HEK293 (cell line): ENCODE results near the gene FAM171A1.

Experiments
- CTCF ChIA-PET: fragments of 350-600 bp; formaldehyde crosslinking; extraction: SDS; loops from one replicate; lab custom pipeline; 2021; ENCODE audit warnings: antibody characterized with exemption; lab: Yijun Ruan, JAX
- POLR2A ChIA-PET: fragments of 300-600 bp; formaldehyde crosslinking; extraction: SDS; loops from one replicate; lab custom pipeline; 2020; ENCODE audit warnings: antibody characterized with exemption, inconsistent platforms; lab: Yijun Ruan, JAX
- H3K27ac ChIP-seq: fragments of 200-500 bp; sonication (Bioruptor generic); 2 replicates; pipeline ENCODE4 v1.5.1; 2014; ENCODE audit warnings: low read depth, low read length, control low read depth, inconsistent platforms; ENCODE audit errors: extremely low read depth
- H3K36me3 ChIP-seq, 2 experiments: fragments of 200-500 bp in 1 of 2; sonication (Bioruptor generic) in 1 of 2; 1 replicate in 1 of 2; 2 replicates in 1 of 2; pipeline ENCODE4 v1.5.1; 2014 to 2017; ENCODE audit warnings: inconsistent platforms in 2 of 2, low read length in 2 of 2; ENCODE audit not compliant: control insufficient read depth in 2 of 2, insufficient read depth in 1 of 2
- H3K4me1 ChIP-seq: fragments of 200-500 bp; sonication (Bioruptor generic); 2 replicates; pipeline ENCODE4 v1.5.1; 2014; ENCODE audit warnings: mild to moderate bottlenecking, low read length, inconsistent platforms; ENCODE audit not compliant: control insufficient read depth, insufficient read depth
- H3K4me3 ChIP-seq: 2 replicates; pipeline ENCODE4 v1.5.1; 2011; ENCODE audit warnings: low read depth, mild to moderate bottlenecking, control low read depth, low read length, moderate library complexity
- H3K9me3 ChIP-seq: fragments of 200-500 bp; sonication (Bioruptor generic); 2 replicates; pipeline ENCODE4 v1.5.1; 2014; ENCODE audit warnings: low read depth, low read length, inconsistent platforms; ENCODE audit not compliant: control insufficient read depth, insufficient read depth
- GLI2 ChIP-seq: fragments of 450-650 bp; formaldehyde crosslinking; IDR thresholded peaks from 2 replicates; pipeline ENCODE4; 2017; ENCODE audit warnings: missing biosample characterization, missing genetic modification characterization, low read depth, borderline replicate concordance
- HOXC10 ChIP-seq: sonication (generic); formaldehyde crosslinking; IDR thresholded peaks from 2 replicates; pipeline ENCODE4 v1.8.1; 2023; ENCODE audit warnings: mild to moderate bottlenecking, missing genetic modification reagents
- YY2 ChIP-seq: fragments of 450-650 bp; formaldehyde crosslinking; IDR thresholded peaks from 2 replicates; pipeline ENCODE4 v1.5.1; 2016; ENCODE audit warnings: missing biosample characterization, missing genetic modification characterization
- ZBTB8A ChIP-seq: fragments of 450-650 bp; formaldehyde crosslinking; IDR thresholded peaks from 2 replicates; pipeline ENCODE4 v1.5.1; 2016; ENCODE audit warnings: missing biosample characterization, missing genetic modification characterization
- ZNF112 ChIP-seq: fragments of 450-650 bp; formaldehyde crosslinking; IDR thresholded peaks from 2 replicates; pipeline ENCODE4 v1.5.0; 2017; ENCODE audit warnings: missing biosample characterization, missing genetic modification characterization
- ZNF114 ChIP-seq: fragments of 450-650 bp; formaldehyde crosslinking; IDR thresholded peaks from 2 replicates; pipeline ENCODE4 v1.5.0; 2017; ENCODE audit warnings: missing biosample characterization, missing genetic modification characterization
- ZNF202 ChIP-seq: fragments of 450-650 bp; formaldehyde crosslinking; IDR thresholded peaks from 2 replicates; pipeline ENCODE4 v1.5.1; 2016; ENCODE audit warnings: missing biosample characterization, missing genetic modification characterization, borderline replicate concordance
- ZNF23 ChIP-seq: fragments of 450-650 bp; formaldehyde crosslinking; IDR thresholded peaks from 2 replicates; pipeline ENCODE4 v1.5.1; 2016; ENCODE audit warnings: missing biosample characterization, missing genetic modification characterization, borderline replicate concordance
- ZNF26 ChIP-seq: fragments of 450-650 bp; formaldehyde crosslinking; IDR thresholded peaks from 2 replicates; pipeline ENCODE4 v1.5.1; 2016; ENCODE audit warnings: missing biosample characterization, missing genetic modification characterization
- ZNF335 ChIP-seq: fragments of 450-650 bp; formaldehyde crosslinking; conservative IDR thresholded peaks from 2 replicates; pipeline ENCODE4 v1.5.1; 2016; ENCODE audit warnings: missing biosample characterization, missing genetic modification characterization
- ZNF449 ChIP-seq: fragments of 450-650 bp; formaldehyde crosslinking; IDR thresholded peaks from 2 replicates; pipeline ENCODE4 v1.5.1; 2017; ENCODE audit warnings: missing biosample characterization, mild to moderate bottlenecking, missing genetic modification characterization, moderate library complexity
- ZNF48 ChIP-seq: fragments of 450-650 bp; formaldehyde crosslinking; IDR thresholded peaks from 2 replicates; pipeline ENCODE4 v1.5.1; 2016; ENCODE audit warnings: missing biosample characterization, missing genetic modification characterization
- ZNF501 ChIP-seq: fragments of 450-650 bp; formaldehyde crosslinking; IDR thresholded peaks from 2 replicates; pipeline ENCODE4 v1.5.1; 2016; ENCODE audit warnings: missing biosample characterization, missing genetic modification characterization
- ZNF530 ChIP-seq: fragments of 450-650 bp; formaldehyde crosslinking; IDR thresholded peaks from 2 replicates; pipeline ENCODE4 v1.5.1; 2016; ENCODE audit warnings: low read depth, missing biosample characterization, missing genetic modification characterization
- ZNF768 ChIP-seq: fragments of 450-650 bp; formaldehyde crosslinking; IDR thresholded peaks from 2 replicates; pipeline ENCODE4 v1.5.1; 2018; ENCODE audit warnings: missing biosample characterization, mild to moderate bottlenecking, missing genetic modification characterization
- ZNF777 ChIP-seq: fragments of 450-650 bp; formaldehyde crosslinking; IDR thresholded peaks from 2 replicates; pipeline ENCODE4 v1.5.1; 2017; ENCODE audit warnings: missing biosample characterization, missing genetic modification characterization, borderline replicate concordance
- TF ChIP-seq, protein P1 (sequence below): fragments of 450-650 bp; formaldehyde crosslinking; IDR thresholded peaks from 2 replicates; pipeline ENCODE4 v1.5.1; 2017; ENCODE audit warnings: missing biosample characterization, missing genetic modification characterization
- TF ChIP-seq, protein P2 (sequence below): IDR thresholded peaks from 2 replicates; pipeline ENCODE4 v1.6.1; 2011; ENCODE audit warnings: mild to moderate bottlenecking, low read depth, low read length, borderline replicate concordance
- TF ChIP-seq, protein P3 (sequence below): fragments of 450-650 bp; formaldehyde crosslinking; IDR thresholded peaks from 2 replicates; pipeline ENCODE4 v1.5.1; 2016; ENCODE audit warnings: missing biosample characterization, missing genetic modification characterization
- TF ChIP-seq, protein P4 (sequence below): fragments of 450-650 bp; formaldehyde crosslinking; optimal IDR thresholded peaks from 2 replicates; pipeline ENCODE3; 2016; ENCODE audit warnings: missing biosample characterization, mild to moderate bottlenecking, missing genetic modification characterization

Gene FAM171A1

GRCh38 chr10:15236340-15236739 is 134.7 kb downstream of the FAM171A1 start:
- no peak overlapping the region for H3K4me3 ChIP-seq
- TF ChIP-seq, protein P1, sequence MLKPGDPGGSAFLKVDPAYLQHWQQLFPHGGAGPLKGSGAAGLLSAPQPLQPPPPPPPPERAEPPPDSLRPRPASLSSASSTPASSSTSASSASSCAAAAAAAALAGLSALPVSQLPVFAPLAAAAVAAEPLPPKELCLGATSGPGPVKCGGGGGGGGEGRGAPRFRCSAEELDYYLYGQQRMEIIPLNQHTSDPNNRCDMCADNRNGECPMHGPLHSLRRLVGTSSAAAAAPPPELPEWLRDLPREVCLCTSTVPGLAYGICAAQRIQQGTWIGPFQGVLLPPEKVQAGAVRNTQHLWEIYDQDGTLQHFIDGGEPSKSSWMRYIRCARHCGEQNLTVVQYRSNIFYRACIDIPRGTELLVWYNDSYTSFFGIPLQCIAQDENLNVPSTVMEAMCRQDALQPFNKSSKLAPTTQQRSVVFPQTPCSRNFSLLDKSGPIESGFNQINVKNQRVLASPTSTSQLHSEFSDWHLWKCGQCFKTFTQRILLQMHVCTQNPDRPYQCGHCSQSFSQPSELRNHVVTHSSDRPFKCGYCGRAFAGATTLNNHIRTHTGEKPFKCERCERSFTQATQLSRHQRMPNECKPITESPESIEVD (tag by site-specific recombination) = no peak
- TF ChIP-seq YY2 (tag by site-specific recombination) (no peak), ZNF777 (tag by site-specific recombination) (no peak), ZBTB8A (tag by site-specific recombination) (no peak), ZNF501 (no peak), ZNF449 (tag by site-specific recombination) (no peak), ZNF112 (tag by site-specific recombination) (no peak), ZNF335 (tag by site-specific recombination) (no peak), ZNF768 (tag by site-specific recombination) (no peak), ZNF48 (tag by site-specific recombination) (no peak), ZNF114 (no peak), ZNF23 (tag by site-specific recombination) (no peak), ZNF530 (no peak), ZNF202 (tag by site-specific recombination) (no peak), ZNF26 (tag by site-specific recombination) (no peak), GLI2 (no peak), HOXC10 (no peak)
- TF ChIP-seq, protein P2, sequence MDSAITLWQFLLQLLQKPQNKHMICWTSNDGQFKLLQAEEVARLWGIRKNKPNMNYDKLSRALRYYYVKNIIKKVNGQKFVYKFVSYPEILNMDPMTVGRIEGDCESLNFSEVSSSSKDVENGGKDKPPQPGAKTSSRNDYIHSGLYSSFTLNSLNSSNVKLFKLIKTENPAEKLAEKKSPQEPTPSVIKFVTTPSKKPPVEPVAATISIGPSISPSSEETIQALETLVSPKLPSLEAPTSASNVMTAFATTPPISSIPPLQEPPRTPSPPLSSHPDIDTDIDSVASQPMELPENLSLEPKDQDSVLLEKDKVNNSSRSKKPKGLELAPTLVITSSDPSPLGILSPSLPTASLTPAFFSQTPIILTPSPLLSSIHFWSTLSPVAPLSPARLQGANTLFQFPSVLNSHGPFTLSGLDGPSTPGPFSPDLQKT = no peak
- TF ChIP-seq, protein P3, sequence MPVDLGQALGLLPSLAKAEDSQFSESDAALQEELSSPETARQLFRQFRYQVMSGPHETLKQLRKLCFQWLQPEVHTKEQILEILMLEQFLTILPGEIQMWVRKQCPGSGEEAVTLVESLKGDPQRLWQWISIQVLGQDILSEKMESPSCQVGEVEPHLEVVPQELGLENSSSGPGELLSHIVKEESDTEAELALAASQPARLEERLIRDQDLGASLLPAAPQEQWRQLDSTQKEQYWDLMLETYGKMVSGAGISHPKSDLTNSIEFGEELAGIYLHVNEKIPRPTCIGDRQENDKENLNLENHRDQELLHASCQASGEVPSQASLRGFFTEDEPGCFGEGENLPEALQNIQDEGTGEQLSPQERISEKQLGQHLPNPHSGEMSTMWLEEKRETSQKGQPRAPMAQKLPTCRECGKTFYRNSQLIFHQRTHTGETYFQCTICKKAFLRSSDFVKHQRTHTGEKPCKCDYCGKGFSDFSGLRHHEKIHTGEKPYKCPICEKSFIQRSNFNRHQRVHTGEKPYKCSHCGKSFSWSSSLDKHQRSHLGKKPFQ (tag by site-specific recombination) = no peak
- TF ChIP-seq, protein P4, sequence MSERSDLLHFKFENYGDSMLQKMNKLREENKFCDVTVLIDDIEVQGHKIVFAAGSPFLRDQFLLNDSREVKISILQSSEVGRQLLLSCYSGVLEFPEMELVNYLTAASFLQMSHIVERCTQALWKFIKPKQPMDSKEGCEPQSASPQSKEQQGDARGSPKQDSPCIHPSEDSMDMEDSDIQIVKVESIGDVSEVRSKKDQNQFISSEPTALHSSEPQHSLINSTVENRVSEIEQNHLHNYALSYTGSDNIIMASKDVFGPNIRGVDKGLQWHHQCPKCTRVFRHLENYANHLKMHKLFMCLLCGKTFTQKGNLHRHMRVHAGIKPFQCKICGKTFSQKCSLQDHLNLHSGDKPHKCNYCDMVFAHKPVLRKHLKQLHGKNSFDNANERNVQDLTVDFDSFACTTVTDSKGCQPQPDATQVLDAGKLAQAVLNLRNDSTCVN (tag by site-specific recombination) = no peak
- TF ChIP-seq, all 188 proteins: peak for 0
- no peaks in the 10 kb centered on the region for H3K4me1 ChIP-seq
- H3K36me3 ChIP-seq = no peaks in the 10 kb centered on the region
- ChIA-PET CTCF (no interaction called here), POLR2A (no interaction called here)
- H3K9me3 ChIP-seq = no peaks in the 10 kb centered on the region
- no peak overlapping the region for H3K27ac ChIP-seq
